ENCODE data around the gene PIAS1. TPM values are rescaled to one million over a fixed set of nuclear protein-coding genes. Genes with fewer than 3 reads are reported as not detected.
A peak's percentile ranks its signal among the peaks of the same experiment; 100 is the strongest.

Gene PIAS1
- total RNA-seq, 2 experiments from 2014 or later, result 44.1 to 59.0 TPM

- POLR2A ChIA-PET, result interaction anchor here (0.6 to 1.2 kb wide), 4 partner anchors 13 to 68 kb away, joined by 3 to 4 read pairs (median 3); no protein-coding TSS in a partner anchor
- CTCF ChIA-PET (ENCODE audit: unreplicated experiment), result no interaction called here
- H2AFZ ChIP-seq (ENCODE audit: low read length), result no peak overlapping the region; the same call in 1 of the 2 replicates
- H3K27ac ChIP-seq (ENCODE audit: low read depth, low read length, poor library complexity, severe bottlenecking), result peak overlapping the region; percentile 80
- intact Hi-C loops (cut with micrococcal nuclease; ENCODE audit: unreplicated experiment), result loop anchor here (1.0 to 5.0 kb wide), 6 partner anchors 20 to 447 kb away; partner anchors contain the start of gene PIAS1
- no TSS peak for BruUV-seq (replicated peaks)
- no peaks in the 10 kb centered on the region for H3K9me3 ChIP-seq (ENCODE audit: low read length)
- peak overlapping the region; percentile 80 for H3K4me3 ChIP-seq (ENCODE audit: low read depth, low read length, poor library complexity, severe bottlenecking)
- no peak for TF ChIP-seq EZH2phosphoT487 (IDR thresholded peaks at IDR 0.05; ENCODE audit: borderline replicate concordance, low read depth, low read length)
- TF ChIP-seq, protein P1, sequence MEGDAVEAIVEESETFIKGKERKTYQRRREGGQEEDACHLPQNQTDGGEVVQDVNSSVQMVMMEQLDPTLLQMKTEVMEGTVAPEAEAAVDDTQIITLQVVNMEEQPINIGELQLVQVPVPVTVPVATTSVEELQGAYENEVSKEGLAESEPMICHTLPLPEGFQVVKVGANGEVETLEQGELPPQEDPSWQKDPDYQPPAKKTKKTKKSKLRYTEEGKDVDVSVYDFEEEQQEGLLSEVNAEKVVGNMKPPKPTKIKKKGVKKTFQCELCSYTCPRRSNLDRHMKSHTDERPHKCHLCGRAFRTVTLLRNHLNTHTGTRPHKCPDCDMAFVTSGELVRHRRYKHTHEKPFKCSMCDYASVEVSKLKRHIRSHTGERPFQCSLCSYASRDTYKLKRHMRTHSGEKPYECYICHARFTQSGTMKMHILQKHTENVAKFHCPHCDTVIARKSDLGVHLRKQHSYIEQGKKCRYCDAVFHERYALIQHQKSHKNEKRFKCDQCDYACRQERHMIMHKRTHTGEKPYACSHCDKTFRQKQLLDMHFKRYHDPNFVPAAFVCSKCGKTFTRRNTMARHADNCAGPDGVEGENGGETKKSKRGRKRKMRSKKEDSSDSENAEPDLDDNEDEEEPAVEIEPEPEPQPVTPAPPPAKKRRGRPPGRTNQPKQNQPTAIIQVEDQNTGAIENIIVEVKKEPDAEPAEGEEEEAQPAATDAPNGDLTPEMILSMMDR (conservative IDR thresholded peaks at IDR 0.05; ENCODE audit: low read length), result no peak
- H3K4me1 ChIP-seq (ENCODE audit: insufficient read depth, low read length, poor library complexity, severe bottlenecking), result peaks cover 55% of the 10 kb centered on the region
- H3K9me2 ChIP-seq (ENCODE audit: insufficient read depth, low read length), result no peaks in the 10 kb centered on the region
- peaks cover 16% of the 10 kb centered on the region for H3K36me3 ChIP-seq (ENCODE audit: insufficient read depth, low read length)
- peak; percentile 54 for DNase-seq (ENCODE audit: low spot score)
- H3K4me2 ChIP-seq (ENCODE audit: low read length), result peak overlapping the region; percentile 89
- H3K79me2 ChIP-seq (ENCODE audit: insufficient read depth, low read depth, low read length), result peaks cover 52% of the 10 kb centered on the region
- no peaks in the 10 kb centered on the region for H4K20me1 ChIP-seq (ENCODE audit: insufficient read depth, low read length)
These were observed 174.9 kb downstream of the PIAS1 start for GRCh38 chr15:68228971-68229385.

GRCh38 chr15:68229386-68230156, 175.5 kb downstream of the PIAS1 start, which contains the start of gene CLN6:
Gene CLN6, minus strand, starts transcription at chr15:68229728. Its CDS starts 144 bp downstream, at chr15:68229584.
- H3K4me1 ChIP-seq (ENCODE audit: insufficient read depth, low read length, poor library complexity, severe bottlenecking), result peaks cover 49% of the 10 kb centered on the region
- peaks cover 10% of the 10 kb centered on the region for H3K36me3 ChIP-seq (ENCODE audit: insufficient read depth, low read length)
- peak within 1 kb of the TSS; percentile 80 for H3K4me3 ChIP-seq (ENCODE audit: low read depth, low read length, poor library complexity, severe bottlenecking)
- TF ChIP-seq EZH2phosphoT487 (IDR thresholded peaks at IDR 0.05; ENCODE audit: borderline replicate concordance, low read depth, low read length), result no peak
- TF ChIP-seq, protein P1 (conservative IDR thresholded peaks at IDR 0.05; ENCODE audit: low read length), result no peak; the same call in 1 of the 2 replicates
- ChIA-PET CTCF (ENCODE audit: unreplicated experiment) (no interaction called here), POLR2A (interaction anchor here (0.6 to 0.7 kb wide), 2 partner anchors 14 to 67 kb away, joined by 3 read pairs; no protein-coding TSS in a partner anchor)
- peak within 1 kb of the TSS; percentile 80 for H3K27ac ChIP-seq (ENCODE audit: low read depth, low read length, poor library complexity, severe bottlenecking)
- peaks cover 46% of the 10 kb centered on the region for H3K79me2 ChIP-seq (ENCODE audit: insufficient read depth, low read depth, low read length)
- intact Hi-C loops (cut with micrococcal nuclease; ENCODE audit: unreplicated experiment), result loop anchor here (1.0 to 5.0 kb wide), 5 partner anchors 40 to 447 kb away; partner anchors contain the start of gene PIAS1
- no peaks in the 10 kb centered on the region for H3K9me3 ChIP-seq (ENCODE audit: low read length)
- no peaks in the 10 kb centered on the region for H4K20me1 ChIP-seq (ENCODE audit: insufficient read depth, low read length)
- no peaks in the 10 kb centered on the region for H3K9me2 ChIP-seq (ENCODE audit: insufficient read depth, low read length)
- H3K4me2 ChIP-seq (ENCODE audit: low read length), result peak within 1 kb of the TSS; percentile 89
- no TSS peak for BruUV-seq (replicated peaks)
- peak; percentile 92 for DNase-seq (ENCODE audit: low spot score)
- H2AFZ ChIP-seq (ENCODE audit: low read length), result peak within 1 kb of the TSS; percentile 88
